Vagina (tissue), 2 donors: Measurements from ENCODE around the gene RCN2. TPM values are rescaled to one million over a fixed set of nuclear protein-coding genes. Genes with fewer than 3 reads are reported as not detected.

Source experiments
- DNase-seq, 2 donors: peaks; one replicate each; pipeline ENCODE4 v3.0.0-alpha.2; 2017; ENCODE audit errors: extremely low spot score in 2 of 2
- H3K27ac ChIP-seq: fragments of 200-600 bp; sonication (generic); one replicate; pipeline ENCODE4 v1.5.1; 2019
- H3K27me3 ChIP-seq: fragments of 200-600 bp; sonication (generic); one replicate; pipeline ENCODE4 v1.5.1; 2019
- H3K36me3 ChIP-seq, 2 donors: fragments of 200-600 bp; sonication (generic); one replicate each; pipeline ENCODE4 v1.5.1; 2017 to 2019
- H3K4me1 ChIP-seq: fragments of 200-600 bp; sonication (generic); one replicate; pipeline ENCODE4 v1.5.1; 2019
- H3K4me3 ChIP-seq, 2 donors: fragments of 200-600 bp; sonication (generic); 1 replicate in 1 of 2; 2 replicates in 1 of 2; pipeline ENCODE4 v1.5.1; 2016 to 2019
- H3K9me3 ChIP-seq: fragments of 200-600 bp; sonication (generic); one replicate; pipeline ENCODE4 v1.5.1; 2019
- POLR2A ChIP-seq, 2 donors: fragments of 450-650 bp; IDR thresholded peaks; one replicate each; pipeline ENCODE4 v1.6.1; 2017; ENCODE audit warnings: antibody characterized with exemption in 2 of 2, mild to moderate bottlenecking in 2 of 2, moderate library complexity in 2 of 2
- POLR2AphosphoS5 ChIP-seq, 2 donors: sonication (generic); formaldehyde crosslinking; IDR thresholded peaks; one replicate each; pipeline ENCODE4 v1.9.0; 2017; ENCODE audit warnings: antibody characterized with exemption in 2 of 2, mild to moderate bottlenecking in 2 of 2, low read depth in 1 of 2; ENCODE audit not compliant: insufficient read depth in 1 of 2
- intact Hi-C: fragments of 100-400 bp; cut with DNase I; formaldehyde crosslinking; loops from one replicate; pipeline ENCODE4 v1.15.1; 2023
- total RNA-seq: library from RNA; depleted of rRNA; stranded (reverse); fragments of >200 nt; gene quantifications from one replicate; pipeline ENCODE4 v1.2.3, GENCODE V29; 2016
- TF ChIP-seq, protein P1 (sequence below), 3 experiments: fragments of 450-650 bp in 2 of 3; fragments of 200-600 bp in 1 of 3; sonication (generic) in 1 of 3; IDR thresholded peaks; one replicate each; pipeline ENCODE4 v1.5.1; 2017 to 2019; ENCODE audit warnings: antibody characterized with exemption in 3 of 3, mild to moderate bottlenecking in 2 of 3, moderate library complexity in 2 of 3

Gene RCN2
- total RNA-seq, 1 donor from 2014 or later: 39.5 TPM

GRCh38 chr15:76942331-76942730 lies 10.8 kb downstream of the RCN2 start:
- no peaks in the 10 kb centered on the region for H3K4me1 ChIP-seq
- TF ChIP-seq, protein P1, sequence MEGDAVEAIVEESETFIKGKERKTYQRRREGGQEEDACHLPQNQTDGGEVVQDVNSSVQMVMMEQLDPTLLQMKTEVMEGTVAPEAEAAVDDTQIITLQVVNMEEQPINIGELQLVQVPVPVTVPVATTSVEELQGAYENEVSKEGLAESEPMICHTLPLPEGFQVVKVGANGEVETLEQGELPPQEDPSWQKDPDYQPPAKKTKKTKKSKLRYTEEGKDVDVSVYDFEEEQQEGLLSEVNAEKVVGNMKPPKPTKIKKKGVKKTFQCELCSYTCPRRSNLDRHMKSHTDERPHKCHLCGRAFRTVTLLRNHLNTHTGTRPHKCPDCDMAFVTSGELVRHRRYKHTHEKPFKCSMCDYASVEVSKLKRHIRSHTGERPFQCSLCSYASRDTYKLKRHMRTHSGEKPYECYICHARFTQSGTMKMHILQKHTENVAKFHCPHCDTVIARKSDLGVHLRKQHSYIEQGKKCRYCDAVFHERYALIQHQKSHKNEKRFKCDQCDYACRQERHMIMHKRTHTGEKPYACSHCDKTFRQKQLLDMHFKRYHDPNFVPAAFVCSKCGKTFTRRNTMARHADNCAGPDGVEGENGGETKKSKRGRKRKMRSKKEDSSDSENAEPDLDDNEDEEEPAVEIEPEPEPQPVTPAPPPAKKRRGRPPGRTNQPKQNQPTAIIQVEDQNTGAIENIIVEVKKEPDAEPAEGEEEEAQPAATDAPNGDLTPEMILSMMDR (IDR thresholded peaks at IDR 0.05): no peak
- no peak for TF ChIP-seq POLR2A (IDR thresholded peaks at IDR 0.05)

GRCh38 chr15:76945494-76946093 lies 14.0 kb downstream of the RCN2 start:
- no peak overlapping the region for H3K27ac ChIP-seq
- H3K4me1 ChIP-seq: no peaks in the 10 kb centered on the region
- intact Hi-C loops: no loop called here
- TF ChIP-seq POLR2AphosphoS5 (IDR thresholded peaks at IDR 0.05; ENCODE audit: insufficient read depth in 1 of 2, low read depth in 1 of 2): no peak
- TF ChIP-seq POLR2A (IDR thresholded peaks at IDR 0.05): no peak
- TF ChIP-seq, protein P1 (IDR thresholded peaks at IDR 0.05): no peak
- H3K4me3 ChIP-seq: no peak overlapping the region
- H3K9me3 ChIP-seq: no peaks in the 10 kb centered on the region
- no peaks in the 10 kb centered on the region for H3K27me3 ChIP-seq
- DNase-seq: no peak
- H3K36me3 ChIP-seq: peaks cover 0 to 21% of the 10 kb centered on the region in 2 donors

More at GRCh38 chr15:76942331-76942730, 10.8 kb downstream of the RCN2 start:
- no peaks in the 10 kb centered on the region for H3K27me3 ChIP-seq
- no peaks in the 10 kb centered on the region for H3K9me3 ChIP-seq
- H3K4me3 ChIP-seq: no peak overlapping the region
- peaks cover 0 to 18% of the 10 kb centered on the region in 2 donors for H3K36me3 ChIP-seq
- DNase-seq: no peak
- no peak overlapping the region for H3K27ac ChIP-seq
- intact Hi-C loops: no loop called here

DNA sequence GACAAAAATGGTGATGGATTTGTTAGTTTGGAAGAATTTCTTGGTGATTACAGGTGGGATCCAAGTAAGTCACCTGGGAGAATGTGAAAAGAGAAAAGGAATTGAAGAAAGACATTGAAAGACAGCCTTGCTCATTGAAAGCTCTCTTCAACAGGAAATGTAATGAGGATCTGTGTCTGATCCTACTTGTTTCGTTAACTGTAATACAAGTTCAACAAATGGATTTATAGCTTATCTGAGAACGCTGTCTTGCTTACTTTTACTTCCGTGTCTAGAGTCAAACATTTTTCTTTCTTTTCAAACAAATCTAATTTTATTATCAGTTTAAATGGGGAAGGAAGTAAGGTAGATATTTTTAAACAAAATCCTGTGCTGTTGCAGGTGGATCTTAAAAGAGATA lies 15.9 kb downstream of the RCN2 start:
- no peaks in the 10 kb centered on the region for H3K9me3 ChIP-seq
- peaks cover 0 to 21% of the 10 kb centered on the region in 2 donors for H3K36me3 ChIP-seq
- no peak overlapping the region for H3K27ac ChIP-seq
- no peaks in the 10 kb centered on the region for H3K4me1 ChIP-seq
- no peak for TF ChIP-seq POLR2A (IDR thresholded peaks at IDR 0.05)
- TF ChIP-seq, protein P1 (IDR thresholded peaks at IDR 0.05): no peak
- no peak for TF ChIP-seq POLR2AphosphoS5 (IDR thresholded peaks at IDR 0.05; ENCODE audit: insufficient read depth in 1 of 2, low read depth in 1 of 2)
- intact Hi-C loops: no loop called here
- DNase-seq: no peak
- H3K4me3 ChIP-seq: no peak overlapping the region
- no peaks in the 10 kb centered on the region for H3K27me3 ChIP-seq

- H3K36me3 ChIP-seq: peaks cover 0 to 12% of the 10 kb centered on the region in 2 donors
- H3K27me3 ChIP-seq: no peaks in the 10 kb centered on the region
- H3K9me3 ChIP-seq: no peaks in the 10 kb centered on the region
- intact Hi-C loops: no loop called here
- DNase-seq: no peak
- no peak overlapping the region for H3K27ac ChIP-seq
- no peak overlapping the region for H3K4me3 ChIP-seq
- TF ChIP-seq, protein P1 (IDR thresholded peaks at IDR 0.05): no peak
- TF ChIP-seq POLR2AphosphoS5 (IDR thresholded peaks at IDR 0.05; ENCODE audit: insufficient read depth in 1 of 2, low read depth in 1 of 2): no peak
- TF ChIP-seq POLR2A (IDR thresholded peaks at IDR 0.05): no peak
- no peaks in the 10 kb centered on the region for H3K4me1 ChIP-seq
Measured at GRCh38 chr15:76951220-76951619, 19.7 kb downstream of the RCN2 start.

DNA sequence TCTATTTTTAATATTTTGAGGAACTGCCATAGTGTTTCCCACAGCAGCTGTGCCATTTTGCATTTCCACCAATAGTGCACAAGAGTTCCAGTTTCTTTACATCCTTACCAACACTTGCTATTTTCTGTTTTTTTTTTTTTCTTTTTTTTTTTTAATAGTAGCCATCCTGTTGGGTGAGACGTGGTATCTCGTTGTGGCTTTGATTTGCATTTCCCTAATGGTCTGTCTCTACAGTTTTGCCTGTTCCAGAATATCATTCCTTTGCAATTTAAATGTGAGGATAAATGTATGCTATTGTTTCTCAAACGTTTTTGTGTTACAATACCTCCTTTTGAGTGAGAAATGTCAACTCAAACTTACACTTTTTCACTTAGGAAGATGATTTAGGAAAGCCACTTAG lies 22.4 kb downstream of the RCN2 start:
- H3K9me3 ChIP-seq: no peaks in the 10 kb centered on the region

More for the DNA sequence above, 22.4 kb downstream of the RCN2 start:
- Histone ChIP-seq H3K4me3 (no peak overlapping the region), H3K36me3 (peaks cover 0 to 2% of the 10 kb centered on the region in 2 donors), H3K4me1 (no peaks in the 10 kb centered on the region), H3K27me3 (no peaks in the 10 kb centered on the region), H3K27ac (no peak overlapping the region)
- no peak for DNase-seq
- intact Hi-C loops: no loop called here
- TF ChIP-seq, protein P1 (IDR thresholded peaks at IDR 0.05): no peak
- no peak for TF ChIP-seq POLR2A (IDR thresholded peaks at IDR 0.05)
- TF ChIP-seq POLR2AphosphoS5 (IDR thresholded peaks at IDR 0.05; ENCODE audit: insufficient read depth in 1 of 2, low read depth in 1 of 2): no peak
